GM12872 (cell line): Measurements from ENCODE around the gene TET1.

Source experiments
- CTCF ChIP-seq: IDR thresholded peaks from 3 replicates; pipeline ENCODE4 v1.5.1; 2011; ENCODE audit warnings: low read depth, mild to moderate bottlenecking, low read length, moderate library complexity; ENCODE audit not compliant: insufficient read depth

The TET1 gene

GRCh38 chr10:68561865-68562649 lies 1.9 kb downstream of the TET1 start:
- no peak for TF ChIP-seq CTCF

GRCh38 chr10:68562661-68563570 lies 2.8 kb downstream of the TET1 start:
- no peak for TF ChIP-seq CTCF

- no peak for TF ChIP-seq CTCF
Measured at GRCh38 chr10:68564712-68565111, 4.6 kb downstream of the TET1 start.

- TF ChIP-seq CTCF, result no peak
Measured at GRCh38 chr10:68565658-68566057, 5.5 kb downstream of the TET1 start.

DNA sequence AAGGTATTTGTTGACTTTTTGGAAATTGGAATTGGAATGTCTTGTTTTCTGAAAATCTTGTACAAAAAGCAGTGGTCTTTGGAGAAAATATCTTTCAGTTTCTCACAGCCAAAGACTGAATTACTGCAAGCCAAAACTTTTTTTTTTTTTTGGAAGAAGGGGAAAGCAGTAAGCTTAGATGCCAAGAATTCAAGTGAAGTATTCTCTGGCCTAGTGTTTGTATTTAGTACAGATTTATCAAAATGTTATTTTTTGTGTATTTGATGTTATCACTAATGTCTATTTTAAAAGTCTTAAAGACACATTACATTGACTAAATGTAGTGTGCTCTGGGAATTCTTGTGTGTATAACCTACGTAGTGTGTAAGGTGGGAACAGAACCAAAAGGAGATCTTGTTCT lies 6.2 kb downstream of the TET1 start:
- no peak for TF ChIP-seq CTCF

DNA sequence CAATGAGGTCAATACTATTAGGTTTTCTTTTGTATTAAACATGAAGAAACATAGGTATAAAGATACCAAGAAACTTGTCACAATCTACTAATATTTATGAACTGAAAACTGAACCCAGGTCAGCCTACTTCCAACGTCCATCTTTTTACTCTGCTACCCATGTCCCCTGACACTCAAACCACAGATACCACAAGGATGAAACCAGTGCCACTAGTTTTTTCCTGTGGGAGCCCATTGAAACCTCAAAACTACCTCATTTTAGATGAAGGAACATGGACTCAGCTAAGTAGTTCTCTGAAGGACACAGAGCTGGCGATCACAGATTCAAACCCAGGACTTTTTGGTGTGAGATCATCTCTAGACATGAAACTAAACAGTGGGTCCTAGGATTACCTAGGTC lies 6.8 kb downstream of the TET1 start:
- no peak for TF ChIP-seq CTCF

- no peak for TF ChIP-seq CTCF
Measured at GRCh38 chr10:68572151-68572550, 12.0 kb downstream of the TET1 start.
